GM10847 (cell line): Measurements from ENCODE around the gene WNT4.

ENCODE experiments used
- POLR2A ChIP-seq: IDR thresholded peaks from 2 replicates; pipeline ENCODE4 v1.6.1; 2011; ENCODE audit not compliant: insufficient read length; ENCODE audit errors: extremely low read depth

The WNT4 gene

DNA sequence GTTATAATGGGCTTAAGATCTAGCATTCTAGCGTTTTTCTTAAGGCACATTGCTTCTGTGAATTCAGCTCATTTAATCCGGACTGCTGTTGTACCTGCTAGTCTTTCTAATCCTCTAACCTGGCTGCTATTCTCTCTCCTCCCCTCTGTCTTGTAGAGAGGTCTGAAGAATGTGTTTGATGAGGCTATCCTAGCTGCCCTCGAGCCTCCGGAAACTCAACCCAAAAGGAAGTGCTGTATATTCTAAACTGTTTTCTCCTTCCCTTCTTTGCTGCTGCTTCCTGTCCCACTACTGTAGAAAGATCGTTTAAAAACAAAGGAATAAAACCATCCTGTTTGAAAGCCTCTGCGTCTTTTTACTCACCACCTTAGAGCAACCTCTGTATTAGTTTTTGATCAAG is 53.1 kb downstream of the WNT4 start:
- TF ChIP-seq POLR2A, result no peak

- TF ChIP-seq POLR2A, result no peak
Observed at GRCh38 chr1:22089134-22089571, 53.7 kb downstream of the WNT4 start.

DNA sequence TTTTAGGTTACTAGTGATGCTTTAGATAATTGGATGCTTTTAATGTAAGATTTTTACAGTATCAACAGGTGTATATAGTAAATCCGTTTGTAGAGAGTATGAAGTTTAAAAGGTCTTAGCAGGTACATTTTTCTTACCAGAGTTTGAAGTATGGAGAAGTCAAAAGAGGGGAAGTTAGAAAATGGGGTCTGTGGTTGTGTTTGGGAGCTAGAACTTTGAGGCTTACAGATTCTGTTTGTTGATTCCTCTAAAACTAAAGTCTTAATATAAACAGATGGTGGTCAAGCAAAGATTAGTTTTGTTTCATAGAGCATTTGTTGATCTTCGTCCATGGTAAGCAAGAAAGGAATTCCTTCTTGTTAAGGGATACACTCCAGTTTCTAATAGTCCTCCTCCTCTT is 54.6 kb downstream of the WNT4 start:
- no peak for TF ChIP-seq POLR2A

DNA sequence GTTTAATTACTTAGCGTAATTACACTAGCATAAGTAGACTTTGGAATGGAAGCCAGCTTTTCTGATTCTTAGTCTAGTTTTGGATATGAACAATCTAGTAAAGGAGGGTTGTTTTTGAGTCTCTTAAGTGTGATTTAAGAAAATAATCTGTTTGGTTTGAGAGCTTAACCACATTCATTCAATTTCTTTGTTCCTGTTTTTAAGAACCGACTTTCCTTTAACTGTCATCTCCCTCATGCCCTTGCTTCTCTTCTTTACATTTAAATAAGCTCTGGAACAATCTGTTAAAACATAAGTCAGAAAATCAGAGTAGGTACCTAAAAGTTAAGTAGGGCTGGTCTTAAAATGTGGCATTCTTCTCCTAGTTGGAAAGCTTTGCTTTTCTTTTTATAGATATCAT is 62.7 kb downstream of the WNT4 start:
- TF ChIP-seq POLR2A, result no peak

DNA sequence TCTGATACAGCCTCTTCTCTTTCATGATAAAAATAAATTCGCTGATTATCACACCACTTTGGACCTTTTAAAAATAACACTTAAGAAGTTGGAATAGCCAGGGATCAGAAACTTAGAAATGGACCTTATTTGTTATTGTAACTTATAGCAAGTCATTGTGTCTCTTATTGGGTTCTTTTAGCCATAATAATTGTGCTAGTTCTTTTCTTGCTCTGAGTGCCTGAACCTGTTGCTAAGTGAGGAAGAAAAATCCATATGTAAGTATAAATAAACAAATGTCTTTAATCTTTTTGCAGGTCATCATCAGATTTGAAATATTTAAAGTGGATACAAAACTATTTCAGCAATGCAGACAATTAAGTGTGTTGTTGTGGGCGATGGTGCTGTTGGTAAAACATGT is 64.8 kb downstream of the WNT4 start:
- TF ChIP-seq POLR2A, result no peak

GRCh38 chr1:22077728-22078127 is 65.2 kb downstream of the WNT4 start:
- no peak for TF ChIP-seq POLR2A

GRCh38 chr1:22076346-22076745 is 66.6 kb downstream of the WNT4 start:
- TF ChIP-seq POLR2A, result no peak

DNA sequence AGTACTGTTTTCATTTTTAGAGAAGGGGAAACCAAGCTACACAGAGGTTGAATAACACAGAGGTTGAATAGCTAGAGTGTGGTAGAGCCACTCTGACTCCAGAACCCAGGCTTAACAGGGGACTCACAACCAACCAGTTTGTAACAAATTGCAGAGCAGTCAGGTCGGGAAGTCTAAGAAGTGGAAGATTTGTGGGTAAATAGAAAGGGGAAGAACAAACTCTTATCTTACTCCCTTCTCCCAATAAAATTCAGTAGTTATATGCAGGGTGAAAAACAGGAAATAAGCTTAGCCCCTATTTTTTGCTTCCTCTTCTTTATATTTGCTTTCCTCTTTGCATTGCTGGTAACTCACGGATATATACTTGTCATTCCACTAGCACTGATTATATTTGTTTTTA is 67.2 kb downstream of the WNT4 start:
- TF ChIP-seq POLR2A, result no peak

DNA sequence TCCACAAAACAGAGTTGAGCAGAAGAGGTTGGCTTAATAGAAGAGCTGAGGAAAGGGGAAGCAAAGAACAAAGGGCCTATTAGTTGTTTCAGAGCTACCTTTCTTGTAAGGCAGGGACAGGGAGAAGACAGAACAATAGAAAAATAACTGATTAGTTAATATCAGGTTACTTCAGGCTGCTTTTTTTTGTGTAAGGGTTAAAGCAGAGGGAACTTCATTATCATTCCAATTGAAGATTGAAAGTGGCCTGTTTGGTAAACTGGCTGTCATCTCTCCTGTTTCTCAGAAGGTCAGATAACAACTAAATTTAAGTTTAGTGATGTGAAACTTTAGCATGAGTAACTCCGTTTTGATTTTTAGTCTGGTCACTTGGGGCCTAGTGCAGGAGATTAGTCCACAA is 68.1 kb downstream of the WNT4 start:
- no peak for TF ChIP-seq POLR2A

GRCh38 chr1:22071511-22071910 is 71.4 kb downstream of the WNT4 start:
- no peak for TF ChIP-seq POLR2A
